AG04450 (cell line): ENCODE measurements around the gene DDX18. TPM values are rescaled to one million over a fixed set of nuclear protein-coding genes. Genes with fewer than 3 reads are reported as not detected.

Experiments
- CTCF ChIA-PET: fragments of 300-600, 350-600 bp; formaldehyde crosslinking; extraction: SDS; loops from one replicate; lab custom pipeline; 2022; ENCODE audit warnings: antibody characterized with exemption, inconsistent platforms; lab: Charles Lee
- POLR2A ChIA-PET: fragments of 350-600 bp; formaldehyde crosslinking; extraction: SDS; loops from one replicate; lab custom pipeline; 2021; ENCODE audit warnings: antibody characterized with exemption, inconsistent platforms; lab: Yijun Ruan, JAX
- DNase-seq: peaks from one replicate; pipeline ENCODE4 v3.0.0-alpha.2; 2011; ENCODE audit warnings: low read depth, low spot score
- H3K27ac ChIP-seq: one replicate; pipeline ENCODE4 v1.5.1; 2012; ENCODE audit warnings: low read depth, low read length, control low read depth
- H3K27me3 ChIP-seq: one replicate; pipeline ENCODE4 v1.6.0; 2012; ENCODE audit warnings: low read length; ENCODE audit not compliant: control insufficient read depth, insufficient read depth
- H3K4me3 ChIP-seq: 2 replicates; pipeline ENCODE4 v1.5.1; 2011; ENCODE audit warnings: mild to moderate bottlenecking, low read depth, low read length, control low read depth
- H3K9me3 ChIP-seq: 2 replicates; pipeline ENCODE4 v1.5.1; 2012; ENCODE audit warnings: low read length; ENCODE audit not compliant: control insufficient read depth, insufficient read depth
- CTCF ChIP-seq: IDR thresholded peaks from 2 replicates; pipeline ENCODE4 v1.5.1; 2011; ENCODE audit warnings: low read depth, low read length, control low read depth, inconsistent platforms
- polyA minus RNA-seq: library from RNA; depleted of rRNA, polyadenylated mRNA; stranded (reverse); fragments of >200 nt; gene quantifications from 2 replicates; pipeline ENCODE4 v1.2.3, GENCODE V29; 2011; rRNA and poly(A)+ RNA removed
- polyA plus RNA-seq: library from polyadenylated mRNA; depleted of rRNA; stranded (reverse); fragments of >200 nt; gene quantifications from 2 replicates; pipeline ENCODE4 v1.2.3, GENCODE V29; 2011; rRNA removed

DDX18 gene
- polyA plus RNA-seq (42.1 and 53.5 TPM in 2 replicates), polyA minus RNA-seq (33.7 and 41.7 TPM in 2 replicates)

GRCh38 chr2:117814417-117815264, at the start of gene DDX18:
DDX18 (plus strand) TSS chr2:117814691; CDS start chr2:117814778, 87 bp downstream.
- peak; percentile 100 for TF ChIP-seq CTCF
- no peaks in the 10 kb centered on the region for H3K27me3 ChIP-seq

GRCh38 chr2:117770730-117771129, 43.8 kb upstream of the DDX18 start:
- CTCF ChIA-PET: no interaction called here
- no peak for TF ChIP-seq CTCF
- Histone ChIP-seq H3K4me3 (no peak overlapping the region), H3K27me3 (no peaks in the 10 kb centered on the region), H3K27ac (no peak overlapping the region), H3K9me3 (no peaks in the 10 kb centered on the region)
- POLR2A ChIA-PET: no interaction called here
- DNase-seq: no peak

More at GRCh38 chr2:117814417-117815264, at the start of gene DDX18:
- ChIA-PET POLR2A (interaction anchor here (1.5 kb wide), 1 partner anchor 189 kb away, joined by 4 read pairs; no protein-coding TSS in a partner anchor), CTCF (interaction anchor here (0.6 to 5.5 kb wide), 53 partner anchors 8 to 590 kb away, joined by 3 to 267 read pairs (median 6); partner anchors contain the start of genes CCDC93 and INSIG2)
- peak; percentile 95 for DNase-seq
- Histone ChIP-seq H3K27ac (peak within 1 kb of the TSS; percentile 79), H3K4me3 (peak within 1 kb of the TSS; percentile 94), H3K9me3 (no peaks in the 10 kb centered on the region)

GRCh38 chr2:117771969-117772630, 42.4 kb upstream of the DDX18 start:
- H3K9me3 ChIP-seq: no peaks in the 10 kb centered on the region
- ChIA-PET CTCF (no interaction called here), POLR2A (no interaction called here)
- no peak overlapping the region for H3K4me3 ChIP-seq
- no peaks in the 10 kb centered on the region for H3K27me3 ChIP-seq
- DNase-seq: no peak
- H3K27ac ChIP-seq: no peak overlapping the region
- peak; percentile 48 for TF ChIP-seq CTCF

- H3K27ac ChIP-seq: no peak overlapping the region
- H3K9me3 ChIP-seq: no peaks in the 10 kb centered on the region
- no peak overlapping the region for H3K4me3 ChIP-seq
- CTCF ChIA-PET: interaction anchor here (2.1 kb wide), 1 partner anchor 12 kb away, joined by 7 read pairs; no protein-coding TSS in a partner anchor
- no peak for DNase-seq
- TF ChIP-seq CTCF: no peak
- POLR2A ChIA-PET: no interaction called here
- no peaks in the 10 kb centered on the region for H3K27me3 ChIP-seq
These were observed 39.8 kb upstream of the DDX18 start for GRCh38 chr2:117774716-117775115.
